GM18499 (cell line): ENCODE measurements around the gene CD83.
"Not testable (repeated sequence)": the region's sequence is repeated elsewhere in the genome, so short reads cannot be mapped to it uniquely, and the experiment has no call there.

Experiments
- ATAC-seq: cut with Tn5 transposase; IDR thresholded peaks from one replicate; pipeline ENCODE4 v1.9.1; 2021; ENCODE audit warnings: moderate number of reproducible peaks; ENCODE audit not compliant: insufficient read depth, unreplicated experiment

CD83 gene

DNA sequence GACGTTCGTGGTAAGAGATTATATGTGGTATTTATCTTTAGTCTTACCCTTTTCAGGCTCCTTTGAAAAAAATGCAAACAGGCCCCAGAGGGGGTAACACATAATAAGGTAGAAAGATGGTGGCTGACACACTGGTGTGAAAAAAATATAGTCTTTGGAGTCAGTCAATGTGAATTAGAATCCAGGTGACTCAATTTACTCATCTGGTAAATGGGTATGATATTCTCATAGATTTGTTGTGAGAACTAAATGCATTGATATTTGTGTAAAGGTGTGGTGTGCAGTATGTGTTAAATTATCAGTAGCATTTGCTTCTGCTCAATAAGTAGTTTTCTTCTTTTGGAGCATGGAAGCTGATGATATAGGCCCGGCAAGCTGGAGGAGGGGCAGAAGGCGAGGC, 25.7 kb downstream of the CD83 start:
- ATAC-seq = no peak

- ATAC-seq = no peak
These were observed 27.1 kb downstream of the CD83 start for GRCh38 chr6:14144678-14145113.

- ATAC-seq = no peak
These were observed 29.0 kb downstream of the CD83 start for GRCh38 chr6:14146506-14147096.

GRCh38 chr6:14147891-14148290, 30.3 kb downstream of the CD83 start:
- no peak for ATAC-seq

- no peak for ATAC-seq
These were observed 30.9 kb downstream of the CD83 start for GRCh38 chr6:14148471-14148870.

DNA sequence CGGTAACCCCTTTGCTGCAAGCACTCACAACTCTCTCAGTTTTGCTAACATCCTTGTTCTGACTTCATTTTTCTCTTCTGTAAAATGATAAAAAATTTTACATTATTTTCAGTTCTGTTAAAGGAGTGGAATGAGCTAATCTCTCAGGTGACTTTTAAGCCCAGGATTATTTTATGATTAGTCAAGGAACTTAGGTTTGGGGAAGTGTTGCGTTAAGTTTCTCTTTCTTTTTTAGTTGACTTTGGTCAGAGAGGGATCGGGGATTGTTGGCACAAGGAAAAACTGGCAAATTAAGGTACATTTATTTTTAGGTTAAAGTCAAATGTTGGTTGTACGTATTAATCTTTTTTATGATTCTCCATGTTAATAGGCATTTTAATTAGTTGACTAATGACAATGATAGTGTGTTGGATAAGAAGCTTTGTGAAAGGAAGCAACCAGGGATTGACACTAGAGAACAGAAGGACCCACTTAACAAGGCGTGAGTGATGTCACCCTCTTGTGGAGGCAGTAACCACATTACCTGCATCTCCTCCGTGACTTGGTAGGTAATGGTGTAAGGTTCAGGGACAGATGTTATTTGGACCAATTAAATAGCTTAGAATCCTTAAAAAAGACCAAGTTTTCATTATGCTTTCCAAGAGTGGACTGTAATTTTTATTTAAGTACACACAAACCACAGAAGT, 31.6 kb downstream of the CD83 start:
- ATAC-seq = no peak

GRCh38 chr6:14149739-14150130, 32.2 kb downstream of the CD83 start:
- no peak for ATAC-seq

DNA sequence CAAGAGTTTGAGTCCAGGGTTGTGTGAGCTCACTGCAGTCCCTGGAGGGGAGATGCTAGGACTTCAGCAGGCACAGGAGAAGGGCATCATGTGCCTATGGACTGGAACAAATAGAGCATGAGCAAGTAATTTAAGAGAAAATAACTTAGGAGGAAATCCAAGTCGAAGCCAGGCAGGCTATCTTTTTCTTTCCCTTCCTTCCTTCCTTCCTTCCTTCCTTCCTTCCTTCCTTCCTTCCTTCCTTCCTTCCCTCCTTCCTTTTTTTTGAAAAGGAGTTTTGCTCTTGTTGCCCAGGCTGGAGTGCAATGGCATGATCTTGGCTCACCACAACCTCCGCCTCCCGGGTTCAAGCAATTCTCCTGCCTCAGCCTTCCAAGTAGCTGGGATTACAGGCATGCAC, 33.7 kb downstream of the CD83 start:
- not testable (repeated sequence) for ATAC-seq

- ATAC-seq = no peak
These were observed 34.2 kb downstream of the CD83 start for GRCh38 chr6:14151773-14152172.

DNA sequence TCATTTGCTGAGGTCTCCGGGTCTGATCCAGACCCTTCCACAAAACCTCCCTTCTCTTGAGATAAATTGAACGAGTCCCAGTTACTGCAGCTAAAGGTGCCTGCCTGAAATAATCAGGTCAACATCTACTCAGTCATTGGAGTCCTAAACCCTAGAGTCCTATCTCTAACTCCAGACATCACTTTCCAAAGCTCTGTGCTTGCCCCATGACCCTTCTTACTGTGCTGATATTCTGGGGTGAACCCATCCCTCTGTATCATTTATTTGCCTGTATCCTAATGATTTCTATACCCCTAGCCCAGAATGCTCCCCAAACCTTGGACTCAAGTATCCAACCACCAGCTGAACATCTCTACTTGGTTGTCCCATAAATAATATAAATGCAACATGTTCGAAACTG, 35.7 kb downstream of the CD83 start:
- ATAC-seq = no peak

DNA sequence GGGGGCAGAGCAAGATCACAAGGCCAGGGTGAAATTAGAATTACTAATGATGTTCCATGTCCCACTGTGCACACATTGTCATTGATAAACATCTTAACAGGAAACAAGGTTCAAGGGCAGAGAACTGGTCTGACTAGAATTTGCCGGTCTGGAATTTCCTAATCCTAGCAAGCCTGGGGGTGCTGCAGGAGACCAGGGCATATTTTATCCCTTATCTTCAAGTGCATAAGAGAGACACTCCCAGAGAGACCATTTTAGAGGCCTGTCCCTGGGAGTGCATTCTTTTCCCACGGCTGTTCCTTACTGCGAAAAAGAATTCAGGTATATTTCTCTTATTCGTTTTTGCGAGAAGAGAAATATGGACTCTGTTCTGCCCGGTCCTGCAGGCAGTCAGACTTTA, 41.5 kb downstream of the CD83 start:
- ATAC-seq = no peak

DNA sequence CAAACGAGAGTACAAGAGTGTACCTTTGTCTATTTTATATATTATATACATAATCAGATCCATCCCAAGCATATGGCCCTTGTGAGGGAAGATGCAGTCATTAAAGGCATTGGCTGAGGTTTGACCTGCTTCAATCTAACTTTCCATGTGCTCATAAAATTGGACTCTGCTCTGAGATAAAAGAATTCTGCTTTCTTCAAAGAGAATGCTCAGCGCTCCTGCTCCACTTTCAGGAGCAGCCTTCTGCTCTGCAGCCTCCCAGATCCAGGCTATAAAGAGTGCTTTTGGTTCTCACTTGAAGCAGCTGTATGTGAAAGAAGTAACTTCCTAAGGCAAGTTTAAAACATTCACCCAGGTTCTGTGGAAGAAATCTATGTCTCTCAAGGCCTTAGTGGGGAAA, 45.3 kb downstream of the CD83 start:
- ATAC-seq = no peak

GRCh38 chr6:14165091-14165490, 47.5 kb downstream of the CD83 start:
- no peak for ATAC-seq

GRCh38 chr6:14166839-14167238, 49.3 kb downstream of the CD83 start:
- ATAC-seq = no peak

- no peak for ATAC-seq
These were observed 52.6 kb downstream of the CD83 start for GRCh38 chr6:14170128-14170527.

DNA sequence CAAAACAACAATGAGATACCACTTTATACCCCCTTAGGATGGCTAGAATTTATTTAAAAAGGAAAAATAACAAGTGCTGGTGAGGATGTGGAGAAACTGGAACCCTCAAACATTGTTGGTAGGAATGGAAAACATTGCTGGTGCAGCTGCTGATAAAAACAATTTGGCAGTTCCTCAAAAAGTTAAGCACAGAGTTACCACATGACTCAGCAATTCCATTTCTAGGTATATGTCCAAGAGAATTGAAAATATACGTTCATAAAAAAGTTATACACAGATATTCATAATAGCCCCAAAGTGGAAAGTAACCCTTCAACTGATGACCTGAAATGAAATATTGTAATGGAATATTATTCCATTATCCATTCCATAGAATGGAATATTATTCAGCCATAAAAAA, 55.0 kb downstream of the CD83 start:
- ATAC-seq = no peak

DNA sequence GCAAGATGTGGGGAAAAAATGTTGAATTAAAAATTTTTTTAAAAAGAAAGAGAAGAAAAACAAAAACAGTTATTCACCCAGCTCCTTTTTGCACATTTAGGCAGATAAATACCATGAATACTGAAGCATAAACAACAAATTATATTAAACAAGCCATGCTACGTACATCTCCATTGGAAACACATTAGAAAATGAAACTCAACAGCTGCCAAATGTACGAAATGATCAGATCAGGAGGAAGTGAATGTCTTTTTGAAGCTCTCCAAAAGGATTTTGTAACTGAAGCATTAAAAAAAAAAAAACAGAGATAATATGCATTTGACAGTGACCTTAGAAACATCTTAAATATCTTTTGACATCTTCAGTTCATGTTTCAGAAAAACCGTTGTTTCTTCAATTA, 56.7 kb downstream of the CD83 start:
- ATAC-seq = no peak

- ATAC-seq = no peak
These were observed 57.4 kb downstream of the CD83 start for GRCh38 chr6:14174996-14175395.

- no peak for ATAC-seq
These were observed 58.9 kb downstream of the CD83 start for GRCh38 chr6:14176429-14176828.

- no peak for ATAC-seq
These were observed 60.0 kb downstream of the CD83 start for GRCh38 chr6:14177413-14178082.

- no peak for ATAC-seq
These were observed 60.5 kb downstream of the CD83 start for GRCh38 chr6:14178083-14178445.

DNA sequence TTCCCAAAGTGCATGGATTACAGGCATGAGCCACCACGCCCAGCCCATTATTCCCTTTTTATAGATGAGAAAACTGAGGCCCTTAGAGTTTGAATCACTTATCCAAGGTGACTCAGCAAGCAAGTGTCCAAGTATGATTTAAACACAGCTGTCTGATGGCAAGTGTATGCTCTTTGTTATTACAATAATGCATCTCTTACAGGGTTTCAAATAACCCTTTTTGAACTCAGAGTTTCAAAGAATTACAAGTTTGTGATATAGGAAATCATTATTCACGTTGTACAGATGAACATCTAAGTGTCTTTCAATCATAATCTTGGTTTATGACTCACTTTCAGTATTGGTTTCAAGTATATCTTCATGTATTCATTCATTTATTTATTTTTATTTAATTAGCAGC, 63.0 kb downstream of the CD83 start:
- no peak for ATAC-seq
